ENCODE measurements around the gene C10orf67. TPM values are rescaled to one million over a fixed set of nuclear protein-coding genes. Genes with fewer than 3 reads are reported as not detected.

The C10orf67 gene
- total RNA-seq, 1 experiment from 2014 or later, result not detected

DNA sequence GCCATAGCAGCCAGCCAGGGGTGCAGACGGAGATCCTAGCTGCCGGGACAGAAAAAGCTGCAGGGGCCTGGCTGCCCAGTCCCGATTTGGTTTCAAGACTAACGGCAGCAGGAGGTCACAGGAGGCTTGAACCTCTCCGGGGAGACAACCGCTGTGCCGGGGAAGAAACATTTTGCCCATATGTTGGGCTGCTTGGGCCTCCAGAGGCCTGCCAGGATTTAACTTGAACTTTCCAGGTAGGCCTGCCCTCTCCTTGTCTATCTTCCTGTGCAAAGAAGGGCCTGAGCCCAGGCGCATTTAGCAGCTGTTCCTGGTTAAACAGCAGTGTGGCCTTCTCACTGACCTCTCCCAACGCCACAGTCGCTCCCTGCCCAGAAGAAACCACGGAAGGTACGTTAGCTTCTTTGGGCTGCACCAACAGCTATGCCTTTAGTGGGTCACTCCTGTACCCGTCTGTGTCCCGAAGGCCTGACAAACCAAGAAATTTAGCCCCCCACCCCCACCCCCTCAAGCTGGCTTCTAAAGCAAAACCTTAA, 169.6 kb downstream of the C10orf67 start:
- H3K4me2 ChIP-seq (ENCODE audit: low read length), result no peak overlapping the region
- BruUV-seq (replicated peaks), result no TSS peak
- H2AFZ ChIP-seq (ENCODE audit: low read depth, low read length, poor library complexity, severe bottlenecking), result no peak overlapping the region
- no peaks in the 10 kb centered on the region for H4K20me1 ChIP-seq (ENCODE audit: insufficient read depth)
- ChIA-PET CTCF (no interaction called here), RAD21 (ENCODE audit: low non-redundant PET in 1 of 2, low total read pairs in 2 of 2, uncharacterized antibody in 2 of 2, unreplicated experiment in 2 of 2) (no interaction called here), POLR2A (no interaction called here)
- peaks cover 24% of the 10 kb centered on the region for H3K27me3 ChIP-seq (ENCODE audit: insufficient read depth, low read length)
- no peak overlapping the region for H3K9ac ChIP-seq (ENCODE audit: low read length)
- no peaks in the 10 kb centered on the region for H3K9me3 ChIP-seq (ENCODE audit: control insufficient read depth in 1 of 2, insufficient read depth in 1 of 2, low read depth in 1 of 2, low read length in 2 of 2)
- intact Hi-C loops (cut with micrococcal nuclease), result no loop called here
- no peaks in the 10 kb centered on the region for H3K4me1 ChIP-seq (ENCODE audit: control insufficient read depth in 1 of 2, insufficient read depth in 2 of 2, low read length in 2 of 2)
- TF ChIP-seq YY1 (IDR thresholded peaks at IDR 0.05; ENCODE audit: extremely low read depth, insufficient replicate concordance, low read depth, low read length), result no peak
- TF ChIP-seq JUND (IDR thresholded peaks at IDR 0.05), result no peak
- TF ChIP-seq SIN3A (IDR thresholded peaks at IDR 0.05; ENCODE audit: low read depth), result no peak
- TF ChIP-seq, protein P1, sequence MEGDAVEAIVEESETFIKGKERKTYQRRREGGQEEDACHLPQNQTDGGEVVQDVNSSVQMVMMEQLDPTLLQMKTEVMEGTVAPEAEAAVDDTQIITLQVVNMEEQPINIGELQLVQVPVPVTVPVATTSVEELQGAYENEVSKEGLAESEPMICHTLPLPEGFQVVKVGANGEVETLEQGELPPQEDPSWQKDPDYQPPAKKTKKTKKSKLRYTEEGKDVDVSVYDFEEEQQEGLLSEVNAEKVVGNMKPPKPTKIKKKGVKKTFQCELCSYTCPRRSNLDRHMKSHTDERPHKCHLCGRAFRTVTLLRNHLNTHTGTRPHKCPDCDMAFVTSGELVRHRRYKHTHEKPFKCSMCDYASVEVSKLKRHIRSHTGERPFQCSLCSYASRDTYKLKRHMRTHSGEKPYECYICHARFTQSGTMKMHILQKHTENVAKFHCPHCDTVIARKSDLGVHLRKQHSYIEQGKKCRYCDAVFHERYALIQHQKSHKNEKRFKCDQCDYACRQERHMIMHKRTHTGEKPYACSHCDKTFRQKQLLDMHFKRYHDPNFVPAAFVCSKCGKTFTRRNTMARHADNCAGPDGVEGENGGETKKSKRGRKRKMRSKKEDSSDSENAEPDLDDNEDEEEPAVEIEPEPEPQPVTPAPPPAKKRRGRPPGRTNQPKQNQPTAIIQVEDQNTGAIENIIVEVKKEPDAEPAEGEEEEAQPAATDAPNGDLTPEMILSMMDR (IDR thresholded peaks at IDR 0.05 in 2 of 3, conservative IDR thresholded peaks at IDR 0.05 in 1 of 3; ENCODE audit: borderline replicate concordance in 1 of 3, insufficient read depth in 1 of 3, low read depth in 2 of 3, low read length in 2 of 3), result no peak
- TF ChIP-seq CBX3 (IDR thresholded peaks at IDR 0.05; ENCODE audit: low read depth), result no peak
- TF ChIP-seq FOSL1 (IDR thresholded peaks at IDR 0.05; ENCODE audit: low read depth), result no peak
- no peak for TF ChIP-seq EZH2phosphoT487 (IDR thresholded peaks at IDR 0.05; ENCODE audit: borderline replicate concordance)
- TF ChIP-seq, protein P2, sequence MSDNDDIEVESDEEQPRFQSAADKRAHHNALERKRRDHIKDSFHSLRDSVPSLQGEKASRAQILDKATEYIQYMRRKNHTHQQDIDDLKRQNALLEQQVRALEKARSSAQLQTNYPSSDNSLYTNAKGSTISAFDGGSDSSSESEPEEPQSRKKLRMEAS (IDR thresholded peaks at IDR 0.05), result no peak
- TF ChIP-seq, protein P3, sequence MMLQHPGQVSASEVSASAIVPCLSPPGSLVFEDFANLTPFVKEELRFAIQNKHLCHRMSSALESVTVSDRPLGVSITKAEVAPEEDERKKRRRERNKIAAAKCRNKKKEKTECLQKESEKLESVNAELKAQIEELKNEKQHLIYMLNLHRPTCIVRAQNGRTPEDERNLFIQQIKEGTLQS (IDR thresholded peaks at IDR 0.05), result no peak
- TF ChIP-seq, protein P4, sequence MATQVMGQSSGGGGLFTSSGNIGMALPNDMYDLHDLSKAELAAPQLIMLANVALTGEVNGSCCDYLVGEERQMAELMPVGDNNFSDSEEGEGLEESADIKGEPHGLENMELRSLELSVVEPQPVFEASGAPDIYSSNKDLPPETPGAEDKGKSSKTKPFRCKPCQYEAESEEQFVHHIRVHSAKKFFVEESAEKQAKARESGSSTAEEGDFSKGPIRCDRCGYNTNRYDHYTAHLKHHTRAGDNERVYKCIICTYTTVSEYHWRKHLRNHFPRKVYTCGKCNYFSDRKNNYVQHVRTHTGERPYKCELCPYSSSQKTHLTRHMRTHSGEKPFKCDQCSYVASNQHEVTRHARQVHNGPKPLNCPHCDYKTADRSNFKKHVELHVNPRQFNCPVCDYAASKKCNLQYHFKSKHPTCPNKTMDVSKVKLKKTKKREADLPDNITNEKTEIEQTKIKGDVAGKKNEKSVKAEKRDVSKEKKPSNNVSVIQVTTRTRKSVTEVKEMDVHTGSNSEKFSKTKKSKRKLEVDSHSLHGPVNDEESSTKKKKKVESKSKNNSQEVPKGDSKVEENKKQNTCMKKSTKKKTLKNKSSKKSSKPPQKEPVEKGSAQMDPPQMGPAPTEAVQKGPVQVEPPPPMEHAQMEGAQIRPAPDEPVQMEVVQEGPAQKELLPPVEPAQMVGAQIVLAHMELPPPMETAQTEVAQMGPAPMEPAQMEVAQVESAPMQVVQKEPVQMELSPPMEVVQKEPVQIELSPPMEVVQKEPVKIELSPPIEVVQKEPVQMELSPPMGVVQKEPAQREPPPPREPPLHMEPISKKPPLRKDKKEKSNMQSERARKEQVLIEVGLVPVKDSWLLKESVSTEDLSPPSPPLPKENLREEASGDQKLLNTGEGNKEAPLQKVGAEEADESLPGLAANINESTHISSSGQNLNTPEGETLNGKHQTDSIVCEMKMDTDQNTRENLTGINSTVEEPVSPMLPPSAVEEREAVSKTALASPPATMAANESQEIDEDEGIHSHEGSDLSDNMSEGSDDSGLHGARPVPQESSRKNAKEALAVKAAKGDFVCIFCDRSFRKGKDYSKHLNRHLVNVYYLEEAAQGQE (IDR thresholded peaks at IDR 0.05; ENCODE audit: low read depth), result no peak
- TF ChIP-seq ZFX (IDR thresholded peaks at IDR 0.05), result no peak
- no peak for TF ChIP-seq RAD21 (IDR thresholded peaks at IDR 0.05; ENCODE audit: low read depth)
- no peak for TF ChIP-seq EZH2 (IDR thresholded peaks at IDR 0.05)
- TF ChIP-seq, protein P5, sequence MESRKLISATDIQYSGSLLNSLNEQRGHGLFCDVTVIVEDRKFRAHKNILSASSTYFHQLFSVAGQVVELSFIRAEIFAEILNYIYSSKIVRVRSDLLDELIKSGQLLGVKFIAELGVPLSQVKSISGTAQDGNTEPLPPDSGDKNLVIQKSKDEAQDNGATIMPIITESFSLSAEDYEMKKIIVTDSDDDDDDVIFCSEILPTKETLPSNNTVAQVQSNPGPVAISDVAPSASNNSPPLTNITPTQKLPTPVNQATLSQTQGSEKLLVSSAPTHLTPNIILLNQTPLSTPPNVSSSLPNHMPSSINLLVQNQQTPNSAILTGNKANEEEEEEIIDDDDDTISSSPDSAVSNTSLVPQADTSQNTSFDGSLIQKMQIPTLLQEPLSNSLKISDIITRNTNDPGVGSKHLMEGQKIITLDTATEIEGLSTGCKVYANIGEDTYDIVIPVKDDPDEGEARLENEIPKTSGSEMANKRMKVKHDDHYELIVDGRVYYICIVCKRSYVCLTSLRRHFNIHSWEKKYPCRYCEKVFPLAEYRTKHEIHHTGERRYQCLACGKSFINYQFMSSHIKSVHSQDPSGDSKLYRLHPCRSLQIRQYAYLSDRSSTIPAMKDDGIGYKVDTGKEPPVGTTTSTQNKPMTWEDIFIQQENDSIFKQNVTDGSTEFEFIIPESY (IDR thresholded peaks at IDR 0.05; ENCODE audit: extremely low read depth, insufficient replicate concordance, low read length), result no peak
- H3K79me2 ChIP-seq (ENCODE audit: insufficient read depth, low read length), result no peaks in the 10 kb centered on the region
- no peak for DNase-seq (ENCODE audit: low read depth, low spot score)
- no peaks in the 10 kb centered on the region for H3K9me2 ChIP-seq (ENCODE audit: insufficient read depth)
- H3K27ac ChIP-seq (ENCODE audit: low read depth, low read length), result no peak overlapping the region
- no peak for ATAC-seq
- H3K36me3 ChIP-seq (ENCODE audit: control insufficient read depth in 1 of 2, insufficient read depth in 2 of 2, low read length in 2 of 2), result no peaks in the 10 kb centered on the region
- H3K4me3 ChIP-seq (replicated peaks in 1 of 2; ENCODE audit: low read depth in 1 of 2, low read length in 2 of 2), result no peak overlapping the region

Data from HCT116 (cell line).